DND-41 (cell line): ENCODE results near the gene FRYL.

ENCODE experiments used
- EZH2 ChIP-seq: IDR thresholded peaks from 3 replicates; pipeline ENCODE4 v1.6.1; 2012; ENCODE audit warnings: borderline replicate concordance, low read depth, mild to moderate bottlenecking, moderate library complexity, low read length, inconsistent platforms; ENCODE audit not compliant: severe bottlenecking
- TF ChIP-seq, protein P1 (sequence below): IDR thresholded peaks from 2 replicates; pipeline ENCODE4 v1.5.1; 2012; ENCODE audit warnings: borderline replicate concordance, low read length, moderate library complexity, mild to moderate bottlenecking; ENCODE audit not compliant: poor library complexity, severe bottlenecking; ENCODE audit errors: extremely low read depth

DNA sequence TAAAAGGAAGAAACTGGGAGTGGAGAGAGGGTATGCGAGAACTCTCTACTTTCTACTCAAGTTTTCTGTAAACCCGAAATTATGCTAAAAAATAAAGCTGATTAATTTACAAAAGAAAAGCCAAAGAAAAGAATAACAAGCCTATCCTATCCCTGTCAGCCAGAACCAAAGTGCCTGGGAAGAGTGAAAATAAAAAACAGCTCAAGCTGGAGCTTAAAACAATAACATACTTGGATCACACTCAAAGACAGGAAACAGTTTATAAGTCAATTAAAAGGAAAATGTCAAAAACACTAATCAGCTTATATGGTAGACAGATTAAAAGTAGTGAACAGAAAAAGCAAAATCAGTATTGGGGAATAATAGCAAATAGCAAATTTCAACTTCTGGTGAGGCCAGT, 139.4 kb downstream of the FRYL start:
- TF ChIP-seq, protein P1, sequence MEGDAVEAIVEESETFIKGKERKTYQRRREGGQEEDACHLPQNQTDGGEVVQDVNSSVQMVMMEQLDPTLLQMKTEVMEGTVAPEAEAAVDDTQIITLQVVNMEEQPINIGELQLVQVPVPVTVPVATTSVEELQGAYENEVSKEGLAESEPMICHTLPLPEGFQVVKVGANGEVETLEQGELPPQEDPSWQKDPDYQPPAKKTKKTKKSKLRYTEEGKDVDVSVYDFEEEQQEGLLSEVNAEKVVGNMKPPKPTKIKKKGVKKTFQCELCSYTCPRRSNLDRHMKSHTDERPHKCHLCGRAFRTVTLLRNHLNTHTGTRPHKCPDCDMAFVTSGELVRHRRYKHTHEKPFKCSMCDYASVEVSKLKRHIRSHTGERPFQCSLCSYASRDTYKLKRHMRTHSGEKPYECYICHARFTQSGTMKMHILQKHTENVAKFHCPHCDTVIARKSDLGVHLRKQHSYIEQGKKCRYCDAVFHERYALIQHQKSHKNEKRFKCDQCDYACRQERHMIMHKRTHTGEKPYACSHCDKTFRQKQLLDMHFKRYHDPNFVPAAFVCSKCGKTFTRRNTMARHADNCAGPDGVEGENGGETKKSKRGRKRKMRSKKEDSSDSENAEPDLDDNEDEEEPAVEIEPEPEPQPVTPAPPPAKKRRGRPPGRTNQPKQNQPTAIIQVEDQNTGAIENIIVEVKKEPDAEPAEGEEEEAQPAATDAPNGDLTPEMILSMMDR = no peak
- TF ChIP-seq EZH2 = no peak
